HepG2 (cell line): ENCODE data around the gene PSKH1. TPM values are rescaled to one million over a fixed set of nuclear protein-coding genes. Genes with fewer than 3 reads are reported as not detected.

Experiments used
- AGO2 ChIP-seq: fragments of 200-400 bp; formaldehyde crosslinking; optimal IDR thresholded peaks from 2 replicates; pipeline ENCODE3; 2017; ENCODE audit warnings: mild to moderate bottlenecking, low read depth, low read length, moderate library complexity
- AKAP8 ChIP-seq: sonication (generic); formaldehyde crosslinking; IDR thresholded peaks from 2 replicates; pipeline ENCODE4 v1.5.1; 2020; ENCODE audit warnings: mild to moderate bottlenecking, missing genetic modification reagents
- GATAD2A ChIP-seq: IDR thresholded peaks from 2 replicates; pipeline ENCODE4 v1.6.1; 2016
- HNRNPL ChIP-seq: fragments of 200-400 bp; formaldehyde crosslinking; IDR thresholded peaks from 2 replicates; pipeline ENCODE4 v1.6.1; 2017; ENCODE audit warnings: mild to moderate bottlenecking, low read depth, low read length
- KLF13 ChIP-seq: sonication (generic); formaldehyde crosslinking; IDR thresholded peaks from 2 replicates; pipeline ENCODE4 v1.4.0; 2020; ENCODE audit warnings: mild to moderate bottlenecking, missing genetic modification reagents
- NFKB2 ChIP-seq: sonication (generic); formaldehyde crosslinking; IDR thresholded peaks from 2 replicates; pipeline ENCODE4 v1.4.0; 2020; ENCODE audit warnings: missing genetic modification reagents, borderline replicate concordance
- POLR2A ChIP-seq, 2 experiments: IDR thresholded peaks; 2 replicates each; pipeline ENCODE4 v1.6.1; 2011; ENCODE audit warnings: low read depth in 2 of 2, low read length in 2 of 2, mild to moderate bottlenecking in 1 of 2, moderate library complexity in 1 of 2; ENCODE audit not compliant: insufficient read depth in 1 of 2
- TCF12 ChIP-seq, 2 experiments: fragments of 450-650 bp in 1 of 2; sonication (generic) in 1 of 2; formaldehyde crosslinking in 1 of 2; IDR thresholded peaks; 2 replicates each; pipeline versions ENCODE4 v1.6.1 to v1.8.0; 2017 to 2022; ENCODE audit warnings: antibody characterized with exemption in 1 of 2, mild to moderate bottlenecking in 1 of 2, missing genetic modification reagents in 1 of 2, moderate library complexity in 1 of 2
- TEAD3 ChIP-seq: optimal IDR thresholded peaks from 2 replicates; pipeline ENCODE3; 2016; ENCODE audit warnings: borderline replicate concordance
- ZBTB38 ChIP-seq: sonication (generic); formaldehyde crosslinking; IDR thresholded peaks from 2 replicates; pipeline ENCODE4 v1.5.1; 2020; ENCODE audit warnings: mild to moderate bottlenecking, missing genetic modification reagents
- ZBTB42 ChIP-seq: sonication (generic); formaldehyde crosslinking; IDR thresholded peaks from 2 replicates; pipeline ENCODE4 v1.5.0; 2020; ENCODE audit warnings: mild to moderate bottlenecking, missing genetic modification reagents
- ZNF143 ChIP-seq: sonication (generic); formaldehyde crosslinking; IDR thresholded peaks from 2 replicates; pipeline ENCODE4 v1.4.0; 2020; ENCODE audit warnings: missing genetic modification reagents
- ZNF317 ChIP-seq: sonication (generic); formaldehyde crosslinking; IDR thresholded peaks from 2 replicates; pipeline ENCODE4 v1.5.0; 2020; ENCODE audit warnings: mild to moderate bottlenecking, missing genetic modification reagents
- ZNF333 ChIP-seq: sonication (generic); formaldehyde crosslinking; IDR thresholded peaks from 2 replicates; pipeline ENCODE4 v1.4.0; 2020; ENCODE audit warnings: mild to moderate bottlenecking, missing genetic modification reagents, borderline replicate concordance
- ZNF484 ChIP-seq: sonication (generic); formaldehyde crosslinking; IDR thresholded peaks from 2 replicates; pipeline ENCODE4 v1.5.1; 2020; ENCODE audit warnings: mild to moderate bottlenecking, low read depth, missing genetic modification reagents, borderline replicate concordance
- ZNF660 ChIP-seq: sonication (generic); formaldehyde crosslinking; IDR thresholded peaks from 2 replicates; pipeline ENCODE4 v1.5.1; 2020; ENCODE audit warnings: mild to moderate bottlenecking, low read depth, missing genetic modification reagents, borderline replicate concordance
- polyA plus RNA-seq, 8 experiments: library from polyadenylated mRNA; depleted of rRNA in 3 of 8; stranded (reverse) in 7 of 8; unstranded in 1 of 8; fragments of >200 nt; fragmentation: Illumina TruSeq in 4 of 8; extraction: Trizol in 4 of 8; gene quantifications; 2 replicates each; pipeline versions ENCODE4 v1.2.1 to v1.2.3, GENCODE V29; 2011 to 2016; ENCODE audit warnings: low read depth in 4 of 8, missing spikeins in 1 of 8, mixed read lengths in 1 of 8; ENCODE audit not compliant: insufficient read depth in 1 of 8
- total RNA-seq, 5 experiments: library from RNA; depleted of rRNA; stranded (reverse); fragments of >200 nt; fragmentation: Illumina TruSeq; extraction: Trizol; gene quantifications; 2 replicates each; pipeline ENCODE4 v1.2.3, GENCODE V29; 2016; ENCODE audit warnings: low read depth in 1 of 5
- TF ChIP-seq, protein P1 (sequence below): IDR thresholded peaks from 2 replicates; pipeline ENCODE4 v1.6.1; 2016
- TF ChIP-seq, protein P2 (sequence below): sonication (generic); formaldehyde crosslinking; conservative IDR thresholded peaks from 2 replicates; pipeline ENCODE4 v1.8.0; 2022; ENCODE audit warnings: missing genetic modification reagents
- TF ChIP-seq, protein P3 (sequence below): sonication (generic); formaldehyde crosslinking; IDR thresholded peaks from 2 replicates; pipeline ENCODE4 v1.5.1; 2020; ENCODE audit warnings: mild to moderate bottlenecking, missing genetic modification reagents, borderline replicate concordance
- TF ChIP-seq, protein P4 (sequence below): IDR thresholded peaks from 2 replicates; pipeline ENCODE4 v1.6.1; 2018; ENCODE audit warnings: missing genetic modification reagents, mild to moderate bottlenecking, missing compliant biosample characterization

The PSKH1 gene
- total and polyA plus RNA-seq, 2 of the 13 experiments (the other 11 are each of a cell fraction or from before 2014, with no cell fraction given): 8.4 to 19.1 TPM

DNA sequence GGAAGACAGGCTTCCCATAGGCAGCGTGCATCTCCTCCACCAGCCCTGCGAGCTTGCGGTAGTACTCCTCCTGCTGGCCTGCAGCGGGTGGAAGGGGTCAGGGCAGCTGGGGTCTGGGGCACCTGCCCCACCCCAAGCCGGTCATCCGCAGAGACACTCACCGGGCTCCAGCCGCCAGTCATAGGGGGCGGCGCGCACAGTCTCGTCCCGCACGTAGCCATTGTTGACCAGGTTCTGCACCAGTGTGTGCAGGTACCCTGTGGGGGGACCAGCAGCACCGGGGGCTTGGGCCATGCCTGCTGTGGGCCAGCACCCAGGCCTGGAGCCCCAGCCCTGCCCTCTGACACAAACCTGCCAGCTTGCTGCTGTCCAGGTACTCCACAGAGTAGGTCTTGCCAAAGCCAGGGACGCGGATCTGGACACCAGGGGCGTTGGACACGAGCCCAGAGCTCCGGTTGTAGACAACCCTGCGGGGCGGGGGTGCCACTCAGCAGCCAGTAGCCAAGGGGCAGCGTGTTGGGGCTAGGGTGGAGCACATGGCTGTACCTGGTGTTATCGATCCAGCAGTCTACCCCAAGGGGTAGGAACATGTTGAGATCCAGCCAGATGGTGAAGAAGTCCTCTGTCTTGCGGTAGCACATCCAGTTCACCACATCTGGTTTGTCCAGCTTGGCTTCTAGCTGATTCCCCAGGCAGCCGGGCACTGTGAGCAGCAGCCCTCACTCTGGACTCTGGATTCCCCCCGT lies 49.6 kb downstream of the PSKH1 start (continued):
- TF ChIP-seq ZNF333 (CRISPR knock-in tag) (0 out of 2 replicates have a peak, but pooled peaks have one; percentile 6), NFKB2 (CRISPR knock-in tag) (peak; percentile 41; the same call in 1 of the 2 replicates), POLR2A (IDR thresholded peaks at IDR 0.05; ENCODE audit: insufficient read depth in 1 of 2, low read depth in 2 of 2, low read length in 2 of 2) (peak in 1 of 2 experiments; percentile 54; a peak in 2 of 4 replicates), ZBTB38 (peak; percentile 94), ZNF484 (CRISPR knock-in tag) (0 out of 2 replicates have a peak, but pooled peaks have one; percentile 55), ZBTB42 (CRISPR knock-in tag) (peak; percentile 85; the same call in 1 of the 2 replicates), GATAD2A (CRISPR knock-in tag) (peak; percentile 31), TEAD3 (CRISPR knock-in tag) (peak; percentile 40), ZNF143 (CRISPR knock-in tag) (0 out of 2 replicates have a peak, but pooled peaks have one; percentile 25), HNRNPL (peak; percentile 71; the same call in 1 of the 2 replicates), AGO2 (peak; percentile 97), KLF13 (CRISPR knock-in tag) (peak; percentile 79; the same call in 1 of the 2 replicates), ZNF660 (CRISPR knock-in tag) (0 out of 2 replicates have a peak, but pooled peaks have one; percentile 67), ZNF317 (CRISPR knock-in tag) (0 out of 2 replicates have a peak, but pooled peaks have one; percentile 11), AKAP8 (CRISPR knock-in tag) (peak; percentile 50; the same call in 1 of the 2 replicates), TCF12 (IDR thresholded peaks at IDR 0.05) (no peak), TCF12 (CRISPR knock-in tag; IDR thresholded peaks at IDR 0.05) (peak; percentile 32; the same call in 1 of the 2 replicates)
- TF ChIP-seq, protein P1, sequence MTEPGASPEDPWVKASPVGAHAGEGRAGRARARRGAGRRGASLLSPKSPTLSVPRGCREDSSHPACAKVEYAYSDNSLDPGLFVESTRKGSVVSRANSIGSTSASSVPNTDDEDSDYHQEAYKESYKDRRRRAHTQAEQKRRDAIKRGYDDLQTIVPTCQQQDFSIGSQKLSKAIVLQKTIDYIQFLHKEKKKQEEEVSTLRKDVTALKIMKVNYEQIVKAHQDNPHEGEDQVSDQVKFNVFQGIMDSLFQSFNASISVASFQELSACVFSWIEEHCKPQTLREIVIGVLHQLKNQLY (CRISPR knock-in tag): 0 out of 2 replicates have a peak, but pooled peaks have one; percentile 12
- TF ChIP-seq, protein P2, sequence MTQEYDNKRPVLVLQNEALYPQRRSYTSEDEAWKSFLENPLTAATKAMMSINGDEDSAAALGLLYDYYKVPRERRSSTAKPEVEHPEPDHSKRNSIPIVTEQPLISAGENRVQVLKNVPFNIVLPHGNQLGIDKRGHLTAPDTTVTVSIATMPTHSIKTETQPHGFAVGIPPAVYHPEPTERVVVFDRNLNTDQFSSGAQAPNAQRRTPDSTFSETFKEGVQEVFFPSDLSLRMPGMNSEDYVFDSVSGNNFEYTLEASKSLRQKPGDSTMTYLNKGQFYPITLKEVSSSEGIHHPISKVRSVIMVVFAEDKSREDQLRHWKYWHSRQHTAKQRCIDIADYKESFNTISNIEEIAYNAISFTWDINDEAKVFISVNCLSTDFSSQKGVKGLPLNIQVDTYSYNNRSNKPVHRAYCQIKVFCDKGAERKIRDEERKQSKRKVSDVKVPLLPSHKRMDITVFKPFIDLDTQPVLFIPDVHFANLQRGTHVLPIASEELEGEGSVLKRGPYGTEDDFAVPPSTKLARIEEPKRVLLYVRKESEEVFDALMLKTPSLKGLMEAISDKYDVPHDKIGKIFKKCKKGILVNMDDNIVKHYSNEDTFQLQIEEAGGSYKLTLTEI (CRISPR knock-in tag): no peak
- TF ChIP-seq, protein P3, sequence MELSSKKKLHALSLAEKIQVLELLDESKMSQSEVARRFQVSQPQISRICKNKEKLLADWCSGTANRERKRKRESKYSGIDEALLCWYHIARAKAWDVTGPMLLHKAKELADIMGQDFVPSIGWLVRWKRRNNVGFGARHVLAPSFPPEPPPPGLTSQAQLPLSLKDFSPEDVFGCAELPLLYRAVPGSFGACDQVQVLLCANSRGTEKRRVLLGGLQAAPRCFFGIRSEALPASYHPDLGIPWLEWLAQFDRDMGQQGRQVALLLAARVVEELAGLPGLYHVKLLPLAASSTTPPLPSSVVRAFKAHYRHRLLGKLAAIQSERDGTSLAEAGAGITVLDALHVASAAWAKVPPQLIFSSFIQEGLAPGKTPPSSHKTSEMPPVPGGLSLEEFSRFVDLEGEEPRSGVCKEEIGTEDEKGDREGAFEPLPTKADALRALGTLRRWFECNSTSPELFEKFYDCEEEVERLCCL (CRISPR knock-in tag): 0 out of 2 replicates have a peak, but pooled peaks have one; percentile 50
- TF ChIP-seq, protein P4, sequence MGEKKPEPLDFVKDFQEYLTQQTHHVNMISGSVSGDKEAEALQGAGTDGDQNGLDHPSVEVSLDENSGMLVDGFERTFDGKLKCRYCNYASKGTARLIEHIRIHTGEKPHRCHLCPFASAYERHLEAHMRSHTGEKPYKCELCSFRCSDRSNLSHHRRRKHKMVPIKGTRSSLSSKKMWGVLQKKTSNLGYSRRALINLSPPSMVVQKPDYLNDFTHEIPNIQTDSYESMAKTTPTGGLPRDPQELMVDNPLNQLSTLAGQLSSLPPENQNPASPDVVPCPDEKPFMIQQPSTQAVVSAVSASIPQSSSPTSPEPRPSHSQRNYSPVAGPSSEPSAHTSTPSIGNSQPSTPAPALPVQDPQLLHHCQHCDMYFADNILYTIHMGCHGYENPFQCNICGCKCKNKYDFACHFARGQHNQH (CRISPR knock-in tag): peak; percentile 57; the same call in 1 of the 2 replicates
